Measurements from ENCODE around the gene TSC1. TPM values are rescaled to one million over a fixed set of nuclear protein-coding genes. Genes with fewer than 3 reads are reported as not detected.

TSC1 gene
- total and polyA plus RNA-seq, 9 donors = 18.9 to 49.1 (median 40.5) TPM

GRCh38 chr9:132986114-132986513, 41.7 kb upstream of the TSC1 start:
- H3K4me3 ChIP-seq = no peak overlapping the region
- no peaks in the 10 kb centered on the region for H3K4me1 ChIP-seq (ENCODE audit: insufficient read depth)
- intact Hi-C loops (cut with DNase I) = no loop called here
- no peak for DNase-seq
- no peaks in the 10 kb centered on the region for H3K36me3 ChIP-seq
- H3K27me3 ChIP-seq = no peaks in the 10 kb centered on the region
- H3K27ac ChIP-seq = no peak overlapping the region
- 86 to 87% (median 87%) methylated on average over 13 of the region's 13 CpGs for WGBS, 3 donors
- TF ChIP-seq POLR2A (IDR thresholded peaks at IDR 0.05) (no peak), EP300 (IDR thresholded peaks at IDR 0.05) (no peak)
- TF ChIP-seq, protein P1, sequence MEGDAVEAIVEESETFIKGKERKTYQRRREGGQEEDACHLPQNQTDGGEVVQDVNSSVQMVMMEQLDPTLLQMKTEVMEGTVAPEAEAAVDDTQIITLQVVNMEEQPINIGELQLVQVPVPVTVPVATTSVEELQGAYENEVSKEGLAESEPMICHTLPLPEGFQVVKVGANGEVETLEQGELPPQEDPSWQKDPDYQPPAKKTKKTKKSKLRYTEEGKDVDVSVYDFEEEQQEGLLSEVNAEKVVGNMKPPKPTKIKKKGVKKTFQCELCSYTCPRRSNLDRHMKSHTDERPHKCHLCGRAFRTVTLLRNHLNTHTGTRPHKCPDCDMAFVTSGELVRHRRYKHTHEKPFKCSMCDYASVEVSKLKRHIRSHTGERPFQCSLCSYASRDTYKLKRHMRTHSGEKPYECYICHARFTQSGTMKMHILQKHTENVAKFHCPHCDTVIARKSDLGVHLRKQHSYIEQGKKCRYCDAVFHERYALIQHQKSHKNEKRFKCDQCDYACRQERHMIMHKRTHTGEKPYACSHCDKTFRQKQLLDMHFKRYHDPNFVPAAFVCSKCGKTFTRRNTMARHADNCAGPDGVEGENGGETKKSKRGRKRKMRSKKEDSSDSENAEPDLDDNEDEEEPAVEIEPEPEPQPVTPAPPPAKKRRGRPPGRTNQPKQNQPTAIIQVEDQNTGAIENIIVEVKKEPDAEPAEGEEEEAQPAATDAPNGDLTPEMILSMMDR (IDR thresholded peaks at IDR 0.05) = no peak
- no peaks in the 10 kb centered on the region for H3K9me3 ChIP-seq

- TF ChIP-seq, protein P1 (IDR thresholded peaks at IDR 0.05) = no peak
- TF ChIP-seq EP300 (IDR thresholded peaks at IDR 0.05) (no peak), POLR2A (IDR thresholded peaks at IDR 0.05) (no peak)
- Histone ChIP-seq H3K27me3 (no peaks in the 10 kb centered on the region), H3K27ac (no peak overlapping the region), H3K9me3 (no peaks in the 10 kb centered on the region), H3K36me3 (no peaks in the 10 kb centered on the region), H3K4me1 (ENCODE audit: insufficient read depth) (no peaks in the 10 kb centered on the region), H3K4me3 (no peak overlapping the region)
- DNase-seq = no peak
- 67 to 75% (median 73%) methylated on average over 8 of the region's 8 CpGs for WGBS, 3 donors
- intact Hi-C loops (cut with DNase I) = no loop called here
Observed at GRCh38 chr9:132985489-132985888, 41.1 kb upstream of the TSC1 start.

DNA sequence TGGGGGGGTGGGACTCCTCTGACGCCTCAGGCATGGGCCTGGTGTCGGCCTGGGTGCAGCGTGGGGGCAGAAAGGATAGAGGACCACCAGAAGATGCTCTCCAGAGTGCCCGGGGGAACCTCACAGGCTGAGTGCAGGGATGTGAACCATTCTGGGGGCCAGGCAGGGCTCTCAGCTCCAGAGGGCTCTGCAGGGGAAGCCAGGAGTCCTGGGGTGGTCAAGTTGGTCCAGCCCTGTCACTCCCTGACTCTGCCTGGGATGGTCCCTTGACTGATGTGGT, 40.6 kb upstream of the TSC1 start:
- H3K4me1 ChIP-seq (ENCODE audit: insufficient read depth) = no peaks in the 10 kb centered on the region
- intact Hi-C loops (cut with DNase I) = no loop called here
- H3K27me3 ChIP-seq = no peaks in the 10 kb centered on the region
- no peaks in the 10 kb centered on the region for H3K9me3 ChIP-seq
- H3K36me3 ChIP-seq = no peaks in the 10 kb centered on the region
- no peak overlapping the region for H3K4me3 ChIP-seq
- no peak for DNase-seq
- TF ChIP-seq, protein P1 (IDR thresholded peaks at IDR 0.05) = no peak
- no peak for TF ChIP-seq POLR2A (IDR thresholded peaks at IDR 0.05)
- no peak for TF ChIP-seq EP300 (IDR thresholded peaks at IDR 0.05)
- 0 to 34% (median 8%) methylated on average over 1 to 4 of the region's 4 CpGs for WGBS, 3 donors
- no peak overlapping the region for H3K27ac ChIP-seq

DNA sequence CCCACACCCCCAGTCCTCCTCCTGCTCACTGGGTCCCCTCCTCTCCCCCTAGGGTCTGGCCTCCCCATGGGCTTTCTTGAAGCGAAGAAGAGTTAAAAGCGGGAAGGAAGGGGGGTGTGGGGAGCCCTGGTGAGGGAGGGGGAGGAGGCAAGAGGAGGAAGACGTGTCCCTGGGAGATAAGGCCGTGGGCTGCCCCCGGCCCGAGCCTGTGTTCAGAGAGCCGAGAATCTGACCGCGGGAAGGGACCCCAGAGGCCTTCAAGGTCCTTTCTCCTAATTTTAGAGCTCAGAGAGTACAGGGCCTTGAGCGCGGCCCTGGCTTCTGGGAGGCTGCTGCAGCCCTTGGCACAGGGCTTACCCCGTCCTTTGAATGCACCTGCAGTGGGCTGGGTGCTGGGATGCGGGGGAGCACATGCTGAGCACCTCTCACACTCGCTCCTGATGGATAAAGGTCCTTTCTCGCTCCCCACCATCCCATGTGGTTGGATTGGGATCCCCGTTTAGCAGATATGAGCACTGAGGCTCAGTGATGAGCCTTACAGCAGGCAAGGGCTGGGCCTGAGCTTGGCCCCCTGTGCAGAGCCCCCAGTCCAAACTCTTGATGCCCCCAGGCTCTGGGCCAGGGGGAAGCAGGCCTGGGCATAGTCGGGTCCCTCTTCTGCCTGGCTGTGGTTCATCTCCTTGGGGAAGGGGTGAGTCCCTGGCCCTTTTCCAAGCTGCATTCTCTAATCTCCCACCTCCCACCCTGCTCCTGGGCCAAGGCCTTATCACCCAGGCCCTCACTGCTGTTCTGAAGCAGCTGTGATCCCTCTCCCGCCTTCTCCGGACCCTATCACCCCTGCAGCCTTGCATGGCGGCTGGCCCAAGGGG, 40.0 kb upstream of the TSC1 start:
- DNase-seq = no peak
- WGBS, 3 donors = 16 to 26% (median 19%) methylated on average over 19 to 20 of the region's 20 CpGs
- H3K27me3 ChIP-seq = no peaks in the 10 kb centered on the region

More for the DNA sequence above, 40.0 kb upstream of the TSC1 start:
- Histone ChIP-seq H3K4me3 (no peak overlapping the region), H3K36me3 (no peaks in the 10 kb centered on the region), H3K27ac (no peak overlapping the region), H3K9me3 (no peaks in the 10 kb centered on the region), H3K4me1 (ENCODE audit: insufficient read depth) (no peaks in the 10 kb centered on the region)
- TF ChIP-seq, protein P1 (IDR thresholded peaks at IDR 0.05) = no peak
- no peak for TF ChIP-seq EP300 (IDR thresholded peaks at IDR 0.05)
- TF ChIP-seq POLR2A (IDR thresholded peaks at IDR 0.05) = no peak
- intact Hi-C loops (cut with DNase I) = no loop called here
